B cell (primary cell): ENCODE results near the gene KBTBD3. TPM values are rescaled to one million over a fixed set of nuclear protein-coding genes. Genes with fewer than 3 reads are reported as not detected.

Experiments used
- ATAC-seq: fragments of 200-7000 bp; cut with Tn5 transposase; one replicate; pipeline ENCODE4 v1.10.0; 2021; ENCODE audit warnings: low read depth, mild to moderate bottlenecking, moderate number of reproducible peaks, moderate library complexity
- CTCF ChIA-PET: fragments of 350-600 bp; sonication (Branson Sonifier 250); formaldehyde crosslinking; loops from one replicate; lab custom pipeline; 2021; ENCODE audit warnings: antibody characterized with exemption, inconsistent platforms; lab: Charles Lee
- POLR2A ChIA-PET: fragments of 350-600 bp; sonication (Branson Sonifier 250); formaldehyde crosslinking; loops from one replicate; lab custom pipeline; 2021; ENCODE audit warnings: antibody characterized with exemption; lab: Charles Lee
- DNase-seq: peaks from one replicate; pipeline ENCODE4 v3.0.0; 2013
- H2AFZ ChIP-seq: 2 replicates; pipeline ENCODE4 v1.6.1; 2012; ENCODE audit warnings: mild to moderate bottlenecking, low read depth, low read length; ENCODE audit not compliant: insufficient read depth, poor library complexity, severe bottlenecking
- H3K27ac ChIP-seq, 2 donors: 1 replicate in 1 of 2; 2 replicates in 1 of 2; pipeline ENCODE4 v1.5.1; 2012 to 2013; ENCODE audit warnings: low read length in 2 of 2, mild to moderate bottlenecking in 2 of 2, moderate library complexity in 1 of 2
- H3K27me3 ChIP-seq, 4 experiments: fragments of 200-600 bp in 1 of 4; sonication (generic) in 1 of 4; replicated peaks in 1 of 4; 1 replicate in 2 of 4; 2 replicates in 2 of 4; pipeline versions ENCODE4 v1.6.1 to v1.7.0; 2013 to 2016; ENCODE audit warnings: low read length in 3 of 4, mild to moderate bottlenecking in 2 of 4, mixed read lengths in 1 of 4, moderate library complexity in 1 of 4; ENCODE audit not compliant: insufficient read depth in 4 of 4, control insufficient read depth in 3 of 4; ENCODE audit errors: control extremely low read depth in 1 of 4
- H3K36me3 ChIP-seq, 2 experiments: replicated peaks in 1 of 2; 1 replicate in 1 of 2; 2 replicates in 1 of 2; pipeline versions ENCODE4 v1.6.1 to v1.7.1; 2013; ENCODE audit warnings: low read length in 1 of 2; ENCODE audit not compliant: insufficient read depth in 2 of 2, control insufficient read depth in 1 of 2; ENCODE audit errors: control extremely low read depth in 1 of 2, extremely low read depth in 1 of 2
- H3K4me1 ChIP-seq, 2 donors: fragments of 200-600 bp in 1 of 2; sonication (generic) in 1 of 2; 1 replicate in 1 of 2; 2 replicates in 1 of 2; pipeline versions ENCODE4 v1.5.1 to v1.6.1; 2013 to 2017; ENCODE audit warnings: low read length in 2 of 2; ENCODE audit not compliant: control insufficient read depth in 2 of 2, insufficient read depth in 2 of 2
- H3K4me2 ChIP-seq: replicated peaks from 2 replicates; pipeline ENCODE3; 2012; ENCODE audit warnings: mild to moderate bottlenecking, low read depth, low read length; ENCODE audit not compliant: poor library complexity, severe bottlenecking
- H3K4me3 ChIP-seq, 5 experiments: fragments of 200-600 bp in 1 of 5; sonication (generic) in 1 of 5; 1 replicate in 3 of 5; 2 replicates in 2 of 5; pipeline versions ENCODE4 v1.5.1 to v1.7.0; 2011 to 2016; ENCODE audit warnings: low read length in 4 of 5, mild to moderate bottlenecking in 4 of 5, low read depth in 2 of 5, control low read depth in 1 of 5, moderate library complexity in 1 of 5; ENCODE audit not compliant: insufficient read depth in 1 of 5; ENCODE audit errors: control extremely low read depth in 1 of 5, extremely low read depth in 1 of 5
- H3K79me2 ChIP-seq: fragments of 200-600 bp; sonication (generic); one replicate; pipeline ENCODE4 v1.6.0; 2016; ENCODE audit warnings: low read length; ENCODE audit not compliant: control insufficient read depth, insufficient read depth
- H3K9ac ChIP-seq: fragments of 200-600 bp; sonication (generic); 2 replicates; pipeline ENCODE4 v1.6.1; 2017; ENCODE audit warnings: mild to moderate bottlenecking, low read length, moderate library complexity
- H3K9me3 ChIP-seq, 3 donors: one replicate each; pipeline versions ENCODE4 v1.6.1 to v1.7.1; 2013; ENCODE audit warnings: low read length in 2 of 3; ENCODE audit not compliant: control insufficient read depth in 2 of 3, insufficient read depth in 1 of 3; ENCODE audit errors: control extremely low read depth in 1 of 3
- H4K20me1 ChIP-seq: 2 replicates; pipeline ENCODE4 v1.6.0; 2012; ENCODE audit warnings: mild to moderate bottlenecking, low read length; ENCODE audit not compliant: insufficient read depth, control insufficient read depth, poor library complexity, severe bottlenecking
- H3K27ac Mint-ChIP-seq: one replicate; pipeline ENCODE4 v1.8.0; 2021; ENCODE audit warnings: mixed read lengths
- H3K27me3 Mint-ChIP-seq: one replicate; pipeline ENCODE4 v1.8.0; 2021; ENCODE audit warnings: mixed read lengths
- H3K4me1 Mint-ChIP-seq: one replicate; pipeline ENCODE4 v1.8.0; 2021; ENCODE audit warnings: mixed read lengths
- H3K4me3 Mint-ChIP-seq: one replicate; pipeline ENCODE4 v1.8.0; 2021; ENCODE audit warnings: mixed read lengths
- H3K9me3 Mint-ChIP-seq: one replicate; pipeline ENCODE4 v1.8.0; 2022; ENCODE audit warnings: mixed read lengths; ENCODE audit not compliant: insufficient read depth
- EZH2 ChIP-seq: IDR thresholded peaks from 2 replicates; pipeline ENCODE4 v1.6.1; 2012; ENCODE audit warnings: borderline replicate concordance, low read depth, mild to moderate bottlenecking, moderate library complexity, low read length; ENCODE audit not compliant: insufficient read depth, poor library complexity, severe bottlenecking
- WGBS: methylation state at CpG from one replicate; pipeline ENCODE4 v1.1.5; 2013; ENCODE audit warnings: missing lambda C conversion rate; ENCODE audit not compliant: insufficient coverage; 5-methylcytosine and 5-hydroxymethylcytosine counted together
- intact Hi-C: fragments of 100-400 bp; cut with micrococcal nuclease; formaldehyde crosslinking; loops from one replicate; pipeline ENCODE4 v1.10.0; 2022
- polyA plus RNA-seq: library from polyadenylated mRNA; depleted of rRNA; stranded (reverse); fragments of >200 nt; gene quantifications from 2 replicates; pipeline ENCODE4 v1.2.3, GENCODE V29; 2012
- total RNA-seq, 2 donors: library from RNA; stranded (reverse); fragments of 120-200 nt in 1 of 2; gene quantifications; 1 replicate in 1 of 2; 2 replicates in 1 of 2; pipeline versions ENCODE4 v1.2.3 to v1.2.4, GENCODE V29; 2013 to 2022
- TF ChIP-seq, protein P1 (sequence below): fragments of 200-600 bp; IDR thresholded peaks from one replicate; pipeline ENCODE4 v1.8.0; 2022; ENCODE audit warnings: antibody characterized with exemption, mild to moderate bottlenecking

Gene KBTBD3
- total and polyA plus RNA-seq, 2 donors (not counting 1 experiment from before 2014, with no cell fraction given) = 1.8 to 15.5 TPM

DNA sequence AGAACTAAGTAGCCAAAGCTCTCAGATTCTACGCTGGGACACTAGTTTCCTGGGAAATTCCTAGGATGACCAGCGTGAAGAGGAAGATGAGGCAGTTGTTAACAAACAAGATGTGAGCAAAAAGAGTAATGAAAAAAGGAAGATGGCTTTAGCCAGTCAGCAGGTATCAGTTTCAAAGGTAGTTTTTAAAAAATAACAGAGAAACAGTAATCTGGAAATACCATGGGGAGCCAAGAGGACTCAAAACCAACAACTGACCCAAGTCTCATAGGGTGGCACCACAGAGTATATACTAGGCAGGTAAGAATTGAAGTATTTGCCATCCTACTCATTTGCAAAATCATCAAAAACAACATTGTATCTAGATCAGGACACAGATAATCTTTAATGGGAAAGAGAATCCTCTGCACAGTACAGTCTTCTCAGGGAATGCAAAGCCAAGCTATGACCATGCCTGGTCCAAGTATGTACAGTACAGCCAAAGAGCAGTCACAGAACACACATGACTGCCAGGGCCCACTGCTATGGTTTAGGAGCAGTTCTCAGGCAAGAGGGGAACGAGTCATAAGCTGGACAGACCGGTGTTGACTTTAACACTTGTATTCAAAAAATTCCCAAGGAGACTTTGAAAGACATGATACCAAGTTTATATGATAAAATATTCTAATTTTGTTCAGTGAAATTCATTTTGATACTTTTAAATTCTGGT, 75.7 kb downstream of the KBTBD3 start:
- ChIA-PET POLR2A (no interaction called here), CTCF (no interaction called here)
- H4K20me1 ChIP-seq = no peaks in the 10 kb centered on the region
- no peak for DNase-seq
- ATAC-seq = no peak
- Mint-ChIP-seq H3K27ac (no peak overlapping the region), H3K9me3 (peaks cover 7% of the 10 kb centered on the region), H3K27me3 (no peaks in the 10 kb centered on the region), H3K4me1 (peaks cover 5% of the 10 kb centered on the region), H3K4me3 (no peak overlapping the region)
- no peak overlapping the region for H3K27ac ChIP-seq
- 81% methylated on average over 2 of the region's 4 CpGs for WGBS
- H3K36me3 ChIP-seq = peaks cover 0 to 11% of the 10 kb centered on the region in 2 experiments
- no peak overlapping the region for H3K4me3 ChIP-seq
- no peak overlapping the region for H3K9ac ChIP-seq
- no peak for TF ChIP-seq EZH2
- TF ChIP-seq, protein P1, sequence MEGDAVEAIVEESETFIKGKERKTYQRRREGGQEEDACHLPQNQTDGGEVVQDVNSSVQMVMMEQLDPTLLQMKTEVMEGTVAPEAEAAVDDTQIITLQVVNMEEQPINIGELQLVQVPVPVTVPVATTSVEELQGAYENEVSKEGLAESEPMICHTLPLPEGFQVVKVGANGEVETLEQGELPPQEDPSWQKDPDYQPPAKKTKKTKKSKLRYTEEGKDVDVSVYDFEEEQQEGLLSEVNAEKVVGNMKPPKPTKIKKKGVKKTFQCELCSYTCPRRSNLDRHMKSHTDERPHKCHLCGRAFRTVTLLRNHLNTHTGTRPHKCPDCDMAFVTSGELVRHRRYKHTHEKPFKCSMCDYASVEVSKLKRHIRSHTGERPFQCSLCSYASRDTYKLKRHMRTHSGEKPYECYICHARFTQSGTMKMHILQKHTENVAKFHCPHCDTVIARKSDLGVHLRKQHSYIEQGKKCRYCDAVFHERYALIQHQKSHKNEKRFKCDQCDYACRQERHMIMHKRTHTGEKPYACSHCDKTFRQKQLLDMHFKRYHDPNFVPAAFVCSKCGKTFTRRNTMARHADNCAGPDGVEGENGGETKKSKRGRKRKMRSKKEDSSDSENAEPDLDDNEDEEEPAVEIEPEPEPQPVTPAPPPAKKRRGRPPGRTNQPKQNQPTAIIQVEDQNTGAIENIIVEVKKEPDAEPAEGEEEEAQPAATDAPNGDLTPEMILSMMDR = no peak
- no peak overlapping the region for H3K4me2 ChIP-seq
- H3K4me1 ChIP-seq = no peaks in the 10 kb centered on the region
- peaks cover 1 to 9% (median 4%) of the 10 kb centered on the region in 3 donors for H3K9me3 ChIP-seq
- H3K79me2 ChIP-seq = no peaks in the 10 kb centered on the region
- no peak overlapping the region for H2AFZ ChIP-seq
- intact Hi-C loops = no loop called here
- H3K27me3 ChIP-seq = no peaks in the 10 kb centered on the region

Other genes starting within 250 kb of the KBTBD3 start
- gene MSANTD4, start 55.1 kb downstream of the KBTBD3 start, total RNA-seq = 20.0 and 20.8 TPM in 2 replicates
- 2.4 and 2.8 TPM in 2 replicates for gene MSANTD4, start 55.1 kb downstream of the KBTBD3 start, polyA plus RNA-seq
- 25.5 and 26.5 TPM in 2 replicates for gene AASDHPPT, start 315 bp upstream of the KBTBD3 start, total RNA-seq
- gene AASDHPPT, start 315 bp upstream of the KBTBD3 start, polyA plus RNA-seq = 12.6 and 20.0 TPM in 2 replicates